SK-N-SH (cell line): Measurements from ENCODE around the gene SAMD5.

ENCODE experiments used
- CHD2 ChIP-seq: fragments of 150-350 bp; IDR thresholded peaks from 2 replicates; pipeline ENCODE4 v1.6.1; 2018; ENCODE audit warnings: low read length; ENCODE audit not compliant: partially characterized antibody
- CTCF ChIP-seq: fragments of 200-600 bp; sonication (generic); IDR thresholded peaks from 2 replicates; pipeline ENCODE4 v1.6.1; 2017; ENCODE audit warnings: antibody characterized with exemption, mild to moderate bottlenecking, moderate library complexity
- EP300 ChIP-seq, 2 experiments: IDR thresholded peaks; 2 replicates each; pipeline versions ENCODE4 v1.4.0 to v1.6.1; 2012; ENCODE audit warnings: borderline replicate concordance in 1 of 2, low read depth in 1 of 2, low read length in 1 of 2
- FOXM1 ChIP-seq: IDR thresholded peaks from 2 replicates; pipeline ENCODE4 v1.4.0; 2012; ENCODE audit warnings: low read depth, mild to moderate bottlenecking
- MXI1 ChIP-seq: IDR thresholded peaks from 2 replicates; pipeline ENCODE4 v1.6.1; 2012; ENCODE audit warnings: mild to moderate bottlenecking, low read depth, low read length, improper control_type of control experiment
- RAD21 ChIP-seq: IDR thresholded peaks from 2 replicates; pipeline ENCODE4 v1.6.1; 2012; ENCODE audit warnings: mild to moderate bottlenecking, low read length
- YY1 ChIP-seq: IDR thresholded peaks from 2 replicates; pipeline ENCODE4 v1.4.0; 2012; ENCODE audit warnings: low read depth, mild to moderate bottlenecking

GRCh38 chr6:147585256-147585655 is 76.8 kb downstream of the SAMD5 start:
- TF ChIP-seq EP300 (IDR thresholded peaks at IDR 0.05; ENCODE audit: borderline replicate concordance in 1 of 2, low read depth in 1 of 2, low read length in 1 of 2): no peak
- TF ChIP-seq CHD2: no peak
- TF ChIP-seq YY1: no peak
- no peak; the same call in 1 of the 2 replicates for TF ChIP-seq CTCF
- TF ChIP-seq FOXM1: no peak
- no peak for TF ChIP-seq RAD21
- no peak for TF ChIP-seq MXI1
